GM20000 (cell line): Measurements from ENCODE around the gene TTC7B.

Source experiments
- DNase-seq: peaks from one replicate; pipeline ENCODE4 v3.0.0; 2012; ENCODE audit warnings: low spot score
- TF ChIP-seq, protein P1 (sequence below): IDR thresholded peaks from 2 replicates; pipeline ENCODE4 v1.5.1; 2012; ENCODE audit warnings: mild to moderate bottlenecking, control low read depth; ENCODE audit errors: extremely low read depth, missing control alignments

The TTC7B gene

DNA sequence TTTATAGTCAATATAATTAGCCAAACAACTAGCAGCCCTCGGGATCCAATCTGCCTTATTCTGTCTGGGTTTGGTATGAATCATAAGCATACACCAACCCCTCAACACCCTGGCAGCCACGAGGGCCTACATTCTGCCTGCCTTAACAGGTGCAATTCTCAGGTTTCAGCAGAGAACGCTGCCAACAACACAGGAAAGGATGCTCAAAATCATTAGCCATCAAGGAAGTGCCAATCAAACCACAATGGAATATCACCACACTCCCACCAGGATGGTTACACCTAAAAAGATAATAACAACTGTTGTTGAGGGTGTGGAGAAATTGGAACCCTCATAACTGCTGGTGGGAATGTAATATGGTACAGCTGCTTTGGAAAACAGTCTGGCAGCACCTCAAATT lies 122.8 kb downstream of the TTC7B start:
- TF ChIP-seq, protein P1, sequence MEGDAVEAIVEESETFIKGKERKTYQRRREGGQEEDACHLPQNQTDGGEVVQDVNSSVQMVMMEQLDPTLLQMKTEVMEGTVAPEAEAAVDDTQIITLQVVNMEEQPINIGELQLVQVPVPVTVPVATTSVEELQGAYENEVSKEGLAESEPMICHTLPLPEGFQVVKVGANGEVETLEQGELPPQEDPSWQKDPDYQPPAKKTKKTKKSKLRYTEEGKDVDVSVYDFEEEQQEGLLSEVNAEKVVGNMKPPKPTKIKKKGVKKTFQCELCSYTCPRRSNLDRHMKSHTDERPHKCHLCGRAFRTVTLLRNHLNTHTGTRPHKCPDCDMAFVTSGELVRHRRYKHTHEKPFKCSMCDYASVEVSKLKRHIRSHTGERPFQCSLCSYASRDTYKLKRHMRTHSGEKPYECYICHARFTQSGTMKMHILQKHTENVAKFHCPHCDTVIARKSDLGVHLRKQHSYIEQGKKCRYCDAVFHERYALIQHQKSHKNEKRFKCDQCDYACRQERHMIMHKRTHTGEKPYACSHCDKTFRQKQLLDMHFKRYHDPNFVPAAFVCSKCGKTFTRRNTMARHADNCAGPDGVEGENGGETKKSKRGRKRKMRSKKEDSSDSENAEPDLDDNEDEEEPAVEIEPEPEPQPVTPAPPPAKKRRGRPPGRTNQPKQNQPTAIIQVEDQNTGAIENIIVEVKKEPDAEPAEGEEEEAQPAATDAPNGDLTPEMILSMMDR = no peak
- DNase-seq = no peak

- no peak for DNase-seq
- TF ChIP-seq, protein P1 = no peak
These were observed 123.4 kb downstream of the TTC7B start for GRCh38 chr14:90692826-90693225.

DNA sequence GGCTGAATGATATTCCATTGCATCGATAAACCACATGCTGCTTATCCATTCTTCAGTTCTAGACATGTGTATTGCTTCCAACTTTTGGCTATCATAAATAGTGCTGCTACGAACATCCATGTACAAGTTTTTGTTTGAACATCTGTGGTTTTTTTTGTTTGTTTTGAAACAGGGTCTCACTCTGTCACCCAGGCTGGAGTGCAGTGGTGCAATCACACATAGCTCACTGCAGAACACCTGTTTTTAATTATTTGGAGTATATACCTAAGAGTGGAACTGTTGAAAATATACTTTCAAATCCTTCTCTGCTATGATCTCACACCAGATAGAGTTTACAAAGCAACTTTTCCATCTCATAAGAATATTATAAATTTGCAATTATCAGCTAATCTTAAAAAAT lies 124.2 kb downstream of the TTC7B start:
- DNase-seq = no peak
- TF ChIP-seq, protein P1 = no peak

DNA sequence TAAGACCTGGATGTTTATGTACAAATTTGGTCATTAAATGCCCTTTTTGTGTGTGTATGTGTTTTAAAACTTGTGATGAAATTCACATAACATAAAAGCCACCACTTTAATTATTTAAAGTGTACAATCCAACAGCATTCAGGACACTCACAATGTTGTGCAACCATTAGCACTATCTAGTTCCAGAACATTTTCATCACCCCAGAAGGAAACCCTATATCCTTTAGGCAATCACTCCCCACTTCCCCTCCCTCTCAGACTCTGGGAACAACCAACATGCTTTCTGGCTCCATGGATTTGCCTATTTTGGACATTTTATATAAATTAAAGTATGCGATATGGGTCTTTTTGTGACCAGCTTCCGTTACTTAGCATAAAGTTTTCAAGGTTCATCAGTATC lies 124.6 kb downstream of the TTC7B start:
- no peak for DNase-seq
- TF ChIP-seq, protein P1 = no peak

GRCh38 chr14:90687680-90688079 lies 128.6 kb downstream of the TTC7B start:
- TF ChIP-seq, protein P1 = no peak
- DNase-seq = no peak

GRCh38 chr14:90682615-90683014 lies 133.6 kb downstream of the TTC7B start:
- TF ChIP-seq, protein P1 = no peak
- DNase-seq = no peak

GRCh38 chr14:90681929-90682328 lies 134.3 kb downstream of the TTC7B start:
- TF ChIP-seq, protein P1 = no peak
- no peak for DNase-seq

DNA sequence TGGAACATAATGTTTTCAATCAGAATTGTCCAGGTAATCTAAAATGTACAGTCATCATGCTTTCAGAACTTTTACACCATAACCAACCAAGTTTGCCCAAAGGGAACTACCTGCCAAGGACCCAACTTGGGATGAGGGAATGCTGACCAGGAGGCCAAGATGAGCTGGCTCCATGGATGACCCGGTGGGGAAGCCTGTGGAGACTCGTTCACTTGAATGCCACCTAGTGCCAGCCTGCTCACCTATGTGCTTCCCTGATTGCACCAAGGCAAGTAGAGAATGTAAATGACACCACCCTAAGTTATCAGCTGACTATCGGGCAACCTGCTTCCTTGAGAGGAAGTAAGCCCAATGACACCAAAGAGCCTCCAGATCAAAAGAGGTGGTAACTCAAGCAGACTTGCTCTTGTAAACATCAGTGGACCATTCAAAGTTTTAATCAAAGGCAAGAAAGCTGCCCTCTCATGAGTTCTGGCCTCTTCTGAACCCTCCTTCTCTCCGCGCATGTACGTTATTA lies 137.3 kb downstream of the TTC7B start:
- TF ChIP-seq, protein P1 = no peak
- no peak for DNase-seq
